Fibroblast of lung (primary cell): ENCODE data around the gene LYL1. TPM values are rescaled to one million over a fixed set of nuclear protein-coding genes. Genes with fewer than 3 reads are reported as not detected.

Experiments used
- DNase-seq, 2 donors: peaks; one replicate each; pipeline versions ENCODE4 v3.0.0 to v3.0.0-alpha.2; 2010; ENCODE audit warnings: low read depth in 2 of 2
- H2AFZ ChIP-seq: 2 replicates; pipeline ENCODE4 v1.5.1; 2012; ENCODE audit warnings: low read length, control low read depth, inconsistent platforms
- H3K27ac ChIP-seq: 2 replicates; pipeline ENCODE4 v1.5.1; 2011; ENCODE audit warnings: low read length, control low read depth; ENCODE audit not compliant: insufficient read depth
- H3K27me3 ChIP-seq: 2 replicates; pipeline ENCODE4 v1.5.1; 2011; ENCODE audit warnings: mild to moderate bottlenecking, low read length; ENCODE audit not compliant: control insufficient read depth, insufficient read depth
- H3K36me3 ChIP-seq: 2 replicates; pipeline ENCODE4 v1.5.1; 2011; ENCODE audit warnings: low read length; ENCODE audit not compliant: control insufficient read depth, insufficient read depth
- H3K4me1 ChIP-seq: 2 replicates; pipeline ENCODE4 v1.5.1; 2011; ENCODE audit warnings: low read length; ENCODE audit not compliant: control insufficient read depth, insufficient read depth; ENCODE audit errors: extremely low read depth
- H3K4me2 ChIP-seq: 2 replicates; pipeline ENCODE4 v1.5.1; 2011; ENCODE audit warnings: low read length, control low read depth; ENCODE audit not compliant: insufficient read depth; ENCODE audit errors: extremely low read depth
- H3K4me3 ChIP-seq, 4 experiments: fragments of 200-600 bp in 1 of 4; sonication (generic) in 1 of 4; replicated peaks in 1 of 4; 2 replicates each; pipeline ENCODE4 v1.5.1; 2011 to 2016; ENCODE audit warnings: low read length in 4 of 4, low read depth in 3 of 4, mild to moderate bottlenecking in 3 of 4, control low read depth in 2 of 4, inconsistent platforms in 1 of 4, mixed read lengths in 1 of 4; ENCODE audit not compliant: insufficient read depth in 1 of 4; ENCODE audit errors: control extremely low read depth in 1 of 4
- H3K79me2 ChIP-seq: 2 replicates; pipeline ENCODE4 v1.5.1; 2012; ENCODE audit warnings: mild to moderate bottlenecking, low read length, inconsistent platforms; ENCODE audit not compliant: control insufficient read depth, insufficient read depth
- H3K9ac ChIP-seq: 2 replicates; pipeline ENCODE4 v1.5.1; 2011; ENCODE audit warnings: mild to moderate bottlenecking, low read length, control low read depth; ENCODE audit not compliant: insufficient read depth
- H3K9me3 ChIP-seq: 2 replicates; pipeline ENCODE4 v1.5.1; 2012; ENCODE audit warnings: low read depth, low read length; ENCODE audit not compliant: control insufficient read depth, insufficient read depth
- H4K20me1 ChIP-seq: 2 replicates; pipeline ENCODE4 v1.5.1; 2011; ENCODE audit warnings: low read length; ENCODE audit not compliant: control insufficient read depth, insufficient read depth; ENCODE audit errors: extremely low read depth
- EZH2 ChIP-seq: IDR thresholded peaks from 2 replicates; pipeline ENCODE4 v1.5.1; 2012; ENCODE audit warnings: low read length, control low read depth, mild to moderate bottlenecking; ENCODE audit errors: missing control alignments
- polyA plus RNA-seq, 2 donors: library from polyadenylated mRNA; depleted of rRNA in 1 of 2; stranded (reverse) in 1 of 2; unstranded in 1 of 2; fragments of >200 nt; gene quantifications; 2 replicates each; pipeline ENCODE4 v1.2.1, GENCODE V29; 2011 to 2012; ENCODE audit warnings: missing spikeins in 1 of 2
- total RNA-seq: library from RNA; depleted of rRNA; stranded (reverse); fragments of >200 nt; gene quantifications from 2 replicates; pipeline ENCODE4 v1.2.1, GENCODE V29; 2014
- TF ChIP-seq, protein P1 (sequence below), 2 donors: IDR thresholded peaks in 1 of 2; conservative IDR thresholded peaks in 1 of 2; 1 replicate in 1 of 2; 2 replicates in 1 of 2; pipeline ENCODE4 v1.5.1; 2011 to 2012; ENCODE audit warnings: low read length in 2 of 2, control low read depth in 1 of 2, inconsistent platforms in 1 of 2, low read depth in 1 of 2, mild to moderate bottlenecking in 1 of 2

LYL1 gene
- total and polyA plus RNA-seq, 2 donors (not counting 1 experiment from before 2014, with no cell fraction given): 0.30 to 1.2 TPM

DNA sequence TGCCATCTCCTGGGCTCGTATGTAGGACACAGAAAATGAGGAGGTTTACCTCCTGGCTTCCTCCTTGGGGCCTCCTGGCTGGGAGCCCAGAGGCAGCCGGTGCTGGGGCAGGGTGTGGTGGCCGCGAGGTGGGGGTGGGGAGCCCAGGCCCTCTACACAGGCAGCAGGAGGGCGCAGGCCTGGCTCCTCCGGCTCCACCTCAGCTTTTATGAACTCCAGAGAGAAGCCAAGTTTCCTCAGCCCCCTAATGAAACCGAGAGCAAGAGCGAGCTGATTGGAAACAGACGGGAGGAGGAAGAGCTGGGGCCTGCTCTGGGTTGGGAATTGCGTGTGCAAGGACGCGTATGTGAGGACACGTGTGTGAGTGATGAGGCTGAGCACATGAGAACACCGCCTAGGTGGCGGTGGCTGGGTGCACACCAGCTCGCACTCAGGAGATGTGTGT, 23.1 kb downstream of the LYL1 start:
- Histone ChIP-seq H3K36me3 (peaks cover 33% of the 10 kb centered on the region), H3K4me2 (peak overlapping the region; percentile 54), H3K27ac (peak overlapping the region; percentile 50), H3K79me2 (peaks cover 2% of the 10 kb centered on the region), H3K4me1 (peaks cover 24% of the 10 kb centered on the region), H2AFZ (no peak overlapping the region), H3K27me3 (no peaks in the 10 kb centered on the region), H3K9ac (no peak overlapping the region), H3K4me3 (no peak overlapping the region), H3K9me3 (no peaks in the 10 kb centered on the region), H4K20me1 (no peaks in the 10 kb centered on the region)
- DNase-seq: peak; percentile 63 to 80
- TF ChIP-seq, protein P1, sequence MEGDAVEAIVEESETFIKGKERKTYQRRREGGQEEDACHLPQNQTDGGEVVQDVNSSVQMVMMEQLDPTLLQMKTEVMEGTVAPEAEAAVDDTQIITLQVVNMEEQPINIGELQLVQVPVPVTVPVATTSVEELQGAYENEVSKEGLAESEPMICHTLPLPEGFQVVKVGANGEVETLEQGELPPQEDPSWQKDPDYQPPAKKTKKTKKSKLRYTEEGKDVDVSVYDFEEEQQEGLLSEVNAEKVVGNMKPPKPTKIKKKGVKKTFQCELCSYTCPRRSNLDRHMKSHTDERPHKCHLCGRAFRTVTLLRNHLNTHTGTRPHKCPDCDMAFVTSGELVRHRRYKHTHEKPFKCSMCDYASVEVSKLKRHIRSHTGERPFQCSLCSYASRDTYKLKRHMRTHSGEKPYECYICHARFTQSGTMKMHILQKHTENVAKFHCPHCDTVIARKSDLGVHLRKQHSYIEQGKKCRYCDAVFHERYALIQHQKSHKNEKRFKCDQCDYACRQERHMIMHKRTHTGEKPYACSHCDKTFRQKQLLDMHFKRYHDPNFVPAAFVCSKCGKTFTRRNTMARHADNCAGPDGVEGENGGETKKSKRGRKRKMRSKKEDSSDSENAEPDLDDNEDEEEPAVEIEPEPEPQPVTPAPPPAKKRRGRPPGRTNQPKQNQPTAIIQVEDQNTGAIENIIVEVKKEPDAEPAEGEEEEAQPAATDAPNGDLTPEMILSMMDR (conservative IDR thresholded peaks at IDR 0.05 in 1 of 2, IDR thresholded peaks at IDR 0.05 in 1 of 2; ENCODE audit: low read depth in 1 of 2, low read length in 2 of 2): peak in 1 of 2 donors; percentile 1
- TF ChIP-seq EZH2: no peak

DNA sequence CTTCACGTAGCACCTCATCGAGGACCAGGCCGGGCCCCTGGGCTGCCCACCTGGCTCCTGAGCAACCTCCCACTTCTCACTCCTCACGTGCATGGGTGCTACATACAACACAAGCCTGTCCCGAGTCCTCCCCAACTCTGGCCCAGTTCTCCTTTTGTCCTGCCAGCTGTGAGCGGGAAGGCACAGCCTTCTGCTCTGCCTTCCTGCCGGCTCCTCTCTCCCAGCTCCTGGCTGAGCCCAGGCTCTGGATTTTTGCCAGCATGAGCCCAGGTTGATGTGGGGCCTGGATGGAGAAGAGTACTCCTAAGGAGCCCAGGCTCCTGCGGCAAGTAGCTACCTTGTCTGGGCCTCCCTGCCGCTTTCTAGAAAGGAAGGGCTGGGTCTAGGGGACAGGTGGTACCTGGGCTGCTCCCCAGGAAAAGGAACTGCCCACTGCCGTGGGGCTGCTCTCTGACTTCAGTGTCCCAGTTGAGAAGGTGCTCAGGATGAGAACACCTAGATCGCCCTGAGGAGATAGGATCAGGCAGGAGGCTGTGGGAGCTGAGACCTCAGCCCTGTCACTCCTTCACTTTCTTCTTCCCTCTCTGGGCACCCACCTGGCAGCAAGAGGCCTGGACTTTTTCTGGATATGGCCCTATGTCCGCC, 23.6 kb downstream of the LYL1 start:
- peaks cover 2% of the 10 kb centered on the region for H3K79me2 ChIP-seq
- H3K36me3 ChIP-seq: peaks cover 33% of the 10 kb centered on the region
- peaks cover 27% of the 10 kb centered on the region for H3K4me1 ChIP-seq
- no peaks in the 10 kb centered on the region for H4K20me1 ChIP-seq
- no peak for TF ChIP-seq EZH2
- TF ChIP-seq, protein P1 (conservative IDR thresholded peaks at IDR 0.05 in 1 of 2, IDR thresholded peaks at IDR 0.05 in 1 of 2; ENCODE audit: low read depth in 1 of 2, low read length in 2 of 2): no peak
- H2AFZ ChIP-seq: no peak overlapping the region
- no peaks in the 10 kb centered on the region for H3K27me3 ChIP-seq
- peak overlapping the region; percentile 54 for H3K4me2 ChIP-seq
- H3K27ac ChIP-seq: peak overlapping the region; percentile 50
- DNase-seq: peak in 1 of 2 donors; percentile 20
- H3K9me3 ChIP-seq: no peaks in the 10 kb centered on the region
- H3K9ac ChIP-seq: no peak overlapping the region
- no peak overlapping the region for H3K4me3 ChIP-seq

DNA sequence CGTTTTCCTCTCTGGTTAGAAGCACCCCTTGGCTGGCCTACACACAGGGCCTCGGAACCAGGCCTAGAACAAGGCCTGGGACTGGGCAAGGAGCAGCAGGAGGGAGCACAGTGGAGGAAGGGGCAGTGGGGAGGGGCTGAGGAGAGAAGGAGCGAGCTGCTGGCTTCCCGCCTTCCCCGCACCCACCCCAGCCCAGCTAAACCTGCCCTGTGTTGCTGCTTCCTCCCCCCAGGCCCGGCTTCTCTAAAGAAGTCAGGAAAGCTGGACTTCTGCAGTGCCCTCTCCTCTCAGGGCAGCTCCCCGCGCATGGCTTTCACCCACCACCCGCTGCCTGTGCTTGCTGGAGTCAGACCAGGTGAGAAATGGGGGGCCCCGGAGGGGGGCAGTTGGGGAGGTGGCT, 24.3 kb downstream of the LYL1 start:
- no peak for DNase-seq
- Histone ChIP-seq H2AFZ (no peak overlapping the region), H3K9me3 (no peaks in the 10 kb centered on the region), H3K4me1 (peaks cover 27% of the 10 kb centered on the region), H3K4me3 (no peak overlapping the region), H4K20me1 (no peaks in the 10 kb centered on the region), H3K27ac (peak overlapping the region; percentile 34), H3K27me3 (no peaks in the 10 kb centered on the region), H3K36me3 (peaks cover 36% of the 10 kb centered on the region), H3K79me2 (peaks cover 3% of the 10 kb centered on the region), H3K9ac (no peak overlapping the region), H3K4me2 (no peak overlapping the region)
- TF ChIP-seq, protein P1 (conservative IDR thresholded peaks at IDR 0.05 in 1 of 2, IDR thresholded peaks at IDR 0.05 in 1 of 2; ENCODE audit: low read depth in 1 of 2, low read length in 2 of 2): no peak
- no peak for TF ChIP-seq EZH2
